Keratinocyte (primary cell): ENCODE results near the gene CCDC122. TPM values are rescaled to one million over a fixed set of nuclear protein-coding genes. Genes with fewer than 3 reads are reported as not detected.

Source experiments
- DNase-seq: peaks from one replicate; pipeline ENCODE4 v3.0.0-alpha.2; 2011; ENCODE audit warnings: low read depth, missing footprints, low spot score
- FAIRE-seq: peaks from 2 replicates; lab custom pipeline; 2011; peaks lifted over from hg19 to GRCh38; lab: Jason Lieb, UNC
- H2AFZ ChIP-seq: 2 replicates; pipeline ENCODE4 v1.6.0; 2012; ENCODE audit warnings: low read length, control low read depth, inconsistent platforms; ENCODE audit not compliant: control insufficient read depth
- H3K27ac ChIP-seq: 2 replicates; pipeline ENCODE4 v1.5.1; 2011; ENCODE audit warnings: low read length; ENCODE audit not compliant: control insufficient read depth, insufficient read depth
- H3K27me3 ChIP-seq: 3 replicates; pipeline ENCODE4 v1.6.0; 2011; ENCODE audit warnings: low read length; ENCODE audit not compliant: control insufficient read depth, insufficient read depth; ENCODE audit errors: extremely low read depth
- H3K36me3 ChIP-seq, 2 experiments: 2 replicates in 1 of 2; 3 replicates in 1 of 2; pipeline ENCODE4 v1.5.1; 2011; ENCODE audit warnings: low read length in 2 of 2, mild to moderate bottlenecking in 1 of 2; ENCODE audit not compliant: control insufficient read depth in 2 of 2, insufficient read depth in 2 of 2; ENCODE audit errors: extremely low read depth in 1 of 2
- H3K4me1 ChIP-seq: 3 replicates; pipeline ENCODE4 v1.5.1; 2011; ENCODE audit warnings: low read length; ENCODE audit not compliant: control insufficient read depth, insufficient read depth; ENCODE audit errors: extremely low read depth
- H3K4me2 ChIP-seq: 3 replicates; pipeline ENCODE4 v1.6.0; 2011; ENCODE audit warnings: low read depth, low read length; ENCODE audit not compliant: control insufficient read depth, insufficient read depth; ENCODE audit errors: extremely low read depth
- H3K4me3 ChIP-seq, 3 experiments: fragments of 200-600 bp in 1 of 3; sonication (generic) in 1 of 3; 2 replicates in 2 of 3; 3 replicates in 1 of 3; pipeline ENCODE4 v1.5.1; 2011 to 2016; ENCODE audit warnings: low read length in 3 of 3, mild to moderate bottlenecking in 3 of 3, control low read depth in 2 of 3, inconsistent platforms in 1 of 3, low read depth in 1 of 3, mixed read lengths in 1 of 3, mixed run types in 1 of 3, moderate library complexity in 1 of 3; ENCODE audit not compliant: control insufficient read depth in 2 of 3, insufficient read depth in 2 of 3; ENCODE audit errors: extremely low read depth in 1 of 3
- H3K79me2 ChIP-seq: 2 replicates; pipeline ENCODE4 v1.6.0; 2012; ENCODE audit warnings: low read length; ENCODE audit not compliant: control insufficient read depth, insufficient read depth
- H3K9ac ChIP-seq: 3 replicates; pipeline ENCODE4 v1.6.0; 2011; ENCODE audit warnings: low read length; ENCODE audit not compliant: control insufficient read depth, insufficient read depth; ENCODE audit errors: extremely low read depth
- H3K9me1 ChIP-seq: 3 replicates; pipeline ENCODE4 v1.6.0; 2011; ENCODE audit warnings: low read length; ENCODE audit not compliant: control insufficient read depth, insufficient read depth; ENCODE audit errors: extremely low read depth
- H3K9me3 ChIP-seq: 2 replicates; pipeline ENCODE4 v1.5.1; 2012; ENCODE audit warnings: low read depth, low read length; ENCODE audit not compliant: control insufficient read depth
- H4K20me1 ChIP-seq: 3 replicates; pipeline ENCODE4 v1.6.0; 2011; ENCODE audit warnings: low read length; ENCODE audit not compliant: control insufficient read depth, insufficient read depth; ENCODE audit errors: extremely low read depth
- CTCF ChIP-seq, 3 experiments: IDR thresholded peaks in 1 of 3; conservative IDR thresholded peaks in 1 of 3; optimal IDR thresholded peaks in 1 of 3; 2 replicates in 2 of 3; 3 replicates in 1 of 3; pipeline versions ENCODE3 to v1.5.1; 2011; ENCODE audit warnings: low read length in 3 of 3, mild to moderate bottlenecking in 3 of 3, moderate library complexity in 2 of 3, control low read depth in 1 of 3, inconsistent platforms in 1 of 3; ENCODE audit not compliant: insufficient read depth in 2 of 3; ENCODE audit errors: extremely low read depth in 1 of 3
- EZH2 ChIP-seq: IDR thresholded peaks from one replicate; pipeline ENCODE4 v1.6.1; 2012; ENCODE audit warnings: inconsistent platforms, mild to moderate bottlenecking, low read length, moderate library complexity
- dilution Hi-C: fragments of 300-500 bp; cut with MboI; formaldehyde crosslinking; loops from one replicate; pipeline ENCODE4 v1.7.0; 2020; ENCODE audit warnings: low sequenced_read_pairs; ENCODE audit not compliant: extremely low pct_ligation_motif_present
- polyA plus RNA-seq, 5 experiments: library from polyadenylated mRNA; depleted of rRNA in 3 of 5; stranded (reverse) in 3 of 5; stranded (forward) in 1 of 5; unstranded in 1 of 5; fragments of >200 nt; gene quantifications; 1 replicate in 1 of 5; 2 replicates in 3 of 5; 3 replicates in 1 of 5; pipeline versions ENCODE4 v1.2.1 to v1.2.3, GENCODE V29; 2011 to 2012; ENCODE audit warnings: missing spikeins in 2 of 5, low read depth in 1 of 5, low replicate concordance in 1 of 5

Gene CCDC122
- polyA plus RNA-seq, 1 donor (not counting 4 experiments of a cell fraction or from before 2014, with no cell fraction given), result 1.5 TPM

DNA sequence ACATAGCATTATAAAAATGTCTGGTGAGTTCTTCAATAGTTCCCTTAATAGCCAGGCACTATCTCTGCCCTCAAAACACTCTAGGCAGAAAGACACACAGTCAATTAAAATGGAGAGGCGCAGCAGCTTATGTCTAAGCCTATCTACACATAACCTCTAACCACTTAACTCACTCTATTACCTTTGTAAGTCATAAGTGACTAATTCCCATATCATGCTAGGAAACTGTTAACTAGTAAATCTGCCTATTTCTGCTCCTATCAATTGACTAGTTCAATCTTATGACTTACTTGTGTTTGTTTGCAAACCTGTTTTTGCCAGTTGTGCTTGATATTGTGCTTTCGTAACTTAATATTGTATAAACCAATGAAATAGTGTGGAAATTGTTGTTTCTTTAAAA lies 3.2 kb downstream of the CCDC122 start:
- TF ChIP-seq EZH2, result no peak
- Histone ChIP-seq H3K9ac (no peak overlapping the region), H3K9me3 (no peaks in the 10 kb centered on the region), H3K4me1 (peaks cover 18% of the 10 kb centered on the region), H4K20me1 (no peaks in the 10 kb centered on the region), H3K4me2 (no peak overlapping the region), H3K4me3 (no peak overlapping the region), H3K27ac (no peak overlapping the region), H3K9me1 (no peaks in the 10 kb centered on the region), H3K27me3 (no peaks in the 10 kb centered on the region), H3K79me2 (no peaks in the 10 kb centered on the region), H3K36me3 (peaks cover 0 to 3% of the 10 kb centered on the region in 2 experiments), H2AFZ (no peak overlapping the region)
- DNase-seq (no peak), FAIRE-seq (peak; percentile 20)
- dilution Hi-C loops, result no loop called here

DNA sequence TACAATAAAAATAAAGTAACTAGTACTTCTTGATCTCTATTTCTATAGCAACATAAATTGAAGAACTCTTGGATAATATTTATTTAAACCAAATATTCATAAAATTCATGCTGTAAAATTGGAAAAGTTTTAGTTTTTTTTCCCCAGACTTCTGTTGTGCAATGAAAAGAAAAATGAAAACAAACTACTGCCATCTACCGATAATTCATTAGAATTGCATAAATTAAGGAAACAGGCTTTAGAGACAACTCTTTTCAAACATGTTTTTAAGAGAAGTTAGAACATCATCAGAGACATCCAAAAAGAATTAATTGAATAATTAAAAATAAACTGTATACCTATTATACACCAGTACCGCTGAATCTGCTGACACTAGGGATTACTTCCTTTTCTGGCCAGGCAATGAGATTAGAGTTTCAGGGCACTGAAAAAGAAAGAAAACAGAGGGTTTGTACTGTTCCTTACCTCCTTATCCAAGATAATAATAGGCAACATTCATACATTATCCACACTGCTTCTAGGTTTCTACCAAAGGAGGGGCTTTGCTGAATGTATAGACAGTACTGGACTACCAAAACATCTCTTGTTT lies 4.9 kb downstream of the CCDC122 start:
- DNase-seq, result no peak
- Histone ChIP-seq H3K4me1 (peaks cover 18% of the 10 kb centered on the region), H3K4me2 (no peak overlapping the region), H4K20me1 (no peaks in the 10 kb centered on the region), H2AFZ (no peak overlapping the region), H3K79me2 (no peaks in the 10 kb centered on the region), H3K27ac (no peak overlapping the region), H3K36me3 (peaks cover 0 to 3% of the 10 kb centered on the region in 2 experiments), H3K9me1 (no peaks in the 10 kb centered on the region), H3K9me3 (no peaks in the 10 kb centered on the region), H3K4me3 (no peak overlapping the region), H3K9ac (no peak overlapping the region), H3K27me3 (no peaks in the 10 kb centered on the region)
- dilution Hi-C loops, result no loop called here
- TF ChIP-seq CTCF (optimal IDR thresholded peaks at IDR 0.05 in 1 of 3, IDR thresholded peaks at IDR 0.05 in 1 of 3, conservative IDR thresholded peaks at IDR 0.05 in 1 of 3; ENCODE audit: extremely low read depth in 1 of 3, insufficient read depth in 2 of 3, low read length in 3 of 3) (peak in 1 of 3 experiments; percentile 14), EZH2 (no peak)
- FAIRE-seq, result no peak

DNA sequence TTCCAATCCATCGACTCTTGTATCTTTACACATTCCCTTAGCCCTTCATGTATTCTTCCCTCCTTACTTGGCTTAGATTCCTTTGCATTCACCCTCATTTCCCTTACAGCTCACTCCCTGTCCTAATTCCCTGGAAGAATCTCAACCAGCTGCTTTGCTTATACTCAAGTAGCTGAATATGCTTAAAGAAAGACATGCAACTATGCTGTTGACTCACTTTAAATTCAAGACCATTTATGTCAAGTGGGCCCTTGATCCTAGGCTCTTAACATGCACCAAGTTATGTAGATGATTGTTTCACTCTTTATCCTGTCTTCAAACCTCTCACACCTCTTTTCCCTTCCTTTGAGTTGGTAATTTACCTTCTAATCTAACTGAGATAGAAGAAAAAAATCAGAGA lies 7.4 kb downstream of the CCDC122 start:
- no peaks in the 10 kb centered on the region for H3K79me2 ChIP-seq

More for the DNA sequence above, 7.4 kb downstream of the CCDC122 start:
- Histone ChIP-seq H3K4me3 (no peak overlapping the region), H3K4me1 (peaks cover 5% of the 10 kb centered on the region), H3K9me3 (no peaks in the 10 kb centered on the region), H4K20me1 (no peaks in the 10 kb centered on the region), H3K9me1 (no peaks in the 10 kb centered on the region), H3K9ac (no peak overlapping the region), H3K4me2 (no peak overlapping the region), H2AFZ (no peak overlapping the region), H3K27me3 (no peaks in the 10 kb centered on the region), H3K27ac (no peak overlapping the region), H3K36me3 (peaks cover 0 to 3% of the 10 kb centered on the region in 2 experiments)
- dilution Hi-C loops, result no loop called here
- no peak for FAIRE-seq
- DNase-seq, result no peak
- TF ChIP-seq EZH2 (no peak), CTCF (optimal IDR thresholded peaks at IDR 0.05 in 1 of 3, IDR thresholded peaks at IDR 0.05 in 1 of 3, conservative IDR thresholded peaks at IDR 0.05 in 1 of 3; ENCODE audit: extremely low read depth in 1 of 3, insufficient read depth in 2 of 3, low read length in 3 of 3) (no peak)
